H1 (cell line): ENCODE data around the gene ADGRL3. TPM values are rescaled to one million over a fixed set of nuclear protein-coding genes. Genes with fewer than 3 reads are reported as not detected.

ENCODE experiments used
- BRCA1 ChIP-seq: IDR thresholded peaks from 2 replicates; pipeline ENCODE4 v1.6.1; 2012; ENCODE audit warnings: low read depth, low read length, improper control_type of control experiment
- CHD7 ChIP-seq: fragments of 300-600 bp; sonication (generic); IDR thresholded peaks from 2 replicates; pipeline ENCODE4 v1.7.1; 2012; ENCODE audit warnings: low read length, moderate library complexity, mild to moderate bottlenecking, inconsistent platforms; ENCODE audit not compliant: insufficient replicate concordance
- E2F6 ChIP-seq: IDR thresholded peaks from 2 replicates; pipeline ENCODE4 v1.6.1; 2012; ENCODE audit warnings: inconsistent platforms
- KDM4A ChIP-seq: IDR thresholded peaks from one replicate; pipeline ENCODE4 v1.7.1; 2012; ENCODE audit warnings: low read depth, mild to moderate bottlenecking, moderate library complexity, low read length, inconsistent platforms; ENCODE audit not compliant: severe bottlenecking
- RBBP5 ChIP-seq: IDR thresholded peaks from 2 replicates; pipeline ENCODE4 v1.7.1; 2012; ENCODE audit warnings: low read depth, mild to moderate bottlenecking, inconsistent platforms, low read length, moderate library complexity, borderline replicate concordance
- polyA plus RNA-seq, 7 experiments: library from polyadenylated mRNA; depleted of rRNA in 3 of 7; stranded (reverse) in 5 of 7; unstranded in 2 of 7; fragments of >200 nt in 5 of 7; fragments of 200-250 nt in 2 of 7; gene quantifications; 1 replicate in 5 of 7; 2 replicates in 1 of 7; 4 replicates in 1 of 7; pipeline versions ENCODE4 v1.2.1 to v1.2.3, GENCODE V29; 2011 to 2013; ENCODE audit warnings: missing spikeins in 2 of 7, mixed read lengths in 2 of 7
- total RNA-seq: library from RNA; stranded (reverse); fragmentation: NEBNext Ultra II Directional; extraction: Animal tissue kit (Norgen Biotek cat#: 25700); gene quantifications from 2 replicates; pipeline ENCODE4 v1.2.1, GENCODE V29; 2021

Gene ADGRL3
- total and polyA plus RNA-seq, 2 of the 8 experiments (the other 6 are each of a cell fraction or from before 2014, with no cell fraction given): 6.6 to 13.0 TPM

GRCh38 chr4:62080431-62080830 is 880.3 kb downstream of the ADGRL3 start (continued):
- TF ChIP-seq CHD7: no peak
- TF ChIP-seq KDM4A: no peak
- no peak for TF ChIP-seq E2F6
- no peak for TF ChIP-seq BRCA1
- no peak for TF ChIP-seq RBBP5
